MM.1S (cell line): ENCODE measurements around the gene NADK.

Source experiments
- DNase-seq: peaks from one replicate; pipeline ENCODE4 v3.0.0-alpha.2; 2015
- H2AFZ ChIP-seq: fragments of 300-600 bp; sonication (generic); 2 replicates; pipeline ENCODE4 v1.6.0; 2016; ENCODE audit warnings: antibody characterized with exemption, low read length
- H3F3A ChIP-seq: fragments of 300-600 bp; sonication (generic); 2 replicates; pipeline ENCODE4 v1.6.1; 2016; ENCODE audit warnings: mild to moderate bottlenecking, antibody characterized with exemption, low read length, moderate library complexity, mixed read lengths; ENCODE audit not compliant: insufficient read depth
- H3K27ac ChIP-seq: fragments of 300-600 bp; sonication (generic); 2 replicates; pipeline ENCODE4 v1.5.1; 2016; ENCODE audit warnings: mild to moderate bottlenecking, low read length
- H3K27me3 ChIP-seq: fragments of 300-600 bp; sonication (generic); replicated peaks from 2 replicates; pipeline ENCODE4 v1.6.0; 2016; ENCODE audit warnings: low read length; ENCODE audit not compliant: insufficient read depth
- H3K36me3 ChIP-seq: fragments of 300-600 bp; sonication (generic); replicated peaks from 2 replicates; pipeline ENCODE4 v1.6.1; 2016; ENCODE audit warnings: mild to moderate bottlenecking, low read length, mixed read lengths; ENCODE audit not compliant: insufficient read depth
- H3K4me1 ChIP-seq: fragments of 300-600 bp; sonication (generic); 2 replicates; pipeline ENCODE4 v1.6.1; 2016; ENCODE audit warnings: low read length, mixed read lengths
- H3K4me2 ChIP-seq: fragments of 300-600 bp; sonication (generic); 2 replicates; pipeline ENCODE4 v1.6.0; 2016; ENCODE audit warnings: low read depth, low read length
- H3K4me3 ChIP-seq: fragments of 300-600 bp; sonication (generic); 2 replicates; pipeline ENCODE4 v1.5.1; 2016; ENCODE audit warnings: low read length, mixed read lengths
- H3K79me2 ChIP-seq: fragments of 300-600 bp; sonication (generic); 2 replicates; pipeline ENCODE4 v1.6.1; 2016; ENCODE audit warnings: mixed run types, low read length, mixed read lengths
- H3K9ac ChIP-seq: fragments of 300-600 bp; sonication (generic); 2 replicates; pipeline ENCODE4 v1.6.1; 2016; ENCODE audit warnings: low read length, mixed read lengths
- H3K9me2 ChIP-seq: fragments of 300-600 bp; sonication (generic); replicated peaks from 2 replicates; pipeline ENCODE4 v1.6.1; 2016; ENCODE audit warnings: mild to moderate bottlenecking, low read length, mixed read lengths; ENCODE audit not compliant: insufficient read depth
- H3K9me3 ChIP-seq: fragments of 300-600 bp; sonication (generic); replicated peaks from 2 replicates; pipeline ENCODE4 v1.6.1; 2016; ENCODE audit warnings: mild to moderate bottlenecking, low read length, mixed read lengths; ENCODE audit not compliant: insufficient read depth
- H4K20me1 ChIP-seq: fragments of 300-600 bp; sonication (generic); 2 replicates; pipeline ENCODE4 v1.6.1; 2016; ENCODE audit warnings: mild to moderate bottlenecking, low read length, moderate library complexity, mixed read lengths; ENCODE audit not compliant: insufficient read depth
- CTCF ChIP-seq: fragments of 300-600 bp; sonication (generic); IDR thresholded peaks from 2 replicates; pipeline ENCODE4 v1.5.1; 2016; ENCODE audit warnings: antibody characterized with exemption, low read length, mixed read lengths
- EZH2 ChIP-seq: fragments of 300-600 bp; sonication (generic); optimal IDR thresholded peaks from 2 replicates; pipeline ENCODE3; 2017; ENCODE audit warnings: low read depth, mild to moderate bottlenecking, antibody characterized with exemption, low read length, mixed read lengths
- EZH2phosphoT487 ChIP-seq: fragments of 300-600 bp; sonication (generic); IDR thresholded peaks from 2 replicates; pipeline ENCODE4 v1.6.1; 2018; ENCODE audit warnings: antibody characterized with exemption, low read length

NADK gene

GRCh38 chr1:1797731-1798341 lies 19.6 kb upstream of the NADK start:
- Histone ChIP-seq H3K27ac (no peak overlapping the region), H3K36me3 (no peaks in the 10 kb centered on the region; the same call in 1 of the 2 replicates), H3K9me3 (no peaks in the 10 kb centered on the region), H3K4me2 (no peak overlapping the region), H3K9ac (no peak overlapping the region), H3K27me3 (no peaks in the 10 kb centered on the region), H3F3A (peaks cover 14% of the 10 kb centered on the region; the same call in 1 of the 2 replicates), H3K4me3 (no peak overlapping the region), H3K79me2 (peaks cover 68% of the 10 kb centered on the region), H4K20me1 (peaks cover 17% of the 10 kb centered on the region; the same call in 1 of the 2 replicates), H3K9me2 (no peaks in the 10 kb centered on the region), H3K4me1 (peaks cover 20% of the 10 kb centered on the region), H2AFZ (no peak overlapping the region)
- no peak for DNase-seq
- TF ChIP-seq CTCF (no peak), EZH2phosphoT487 (no peak), EZH2 (no peak)

GRCh38 chr1:1796466-1796865 lies 18.2 kb upstream of the NADK start:
- no peak overlapping the region for H2AFZ ChIP-seq
- peaks cover 17% of the 10 kb centered on the region; the same call in 1 of the 2 replicates for H4K20me1 ChIP-seq
- no peaks in the 10 kb centered on the region for H3K9me3 ChIP-seq
- H3K4me3 ChIP-seq = no peak overlapping the region
- peaks cover 14% of the 10 kb centered on the region; the same call in 1 of the 2 replicates for H3F3A ChIP-seq
- no peaks in the 10 kb centered on the region for H3K27me3 ChIP-seq
- H3K27ac ChIP-seq = no peak overlapping the region
- H3K9ac ChIP-seq = no peak overlapping the region
- DNase-seq = no peak
- H3K4me2 ChIP-seq = no peak overlapping the region
- H3K9me2 ChIP-seq = no peaks in the 10 kb centered on the region
- peaks cover 20% of the 10 kb centered on the region for H3K4me1 ChIP-seq
- peaks cover 60% of the 10 kb centered on the region for H3K79me2 ChIP-seq
- H3K36me3 ChIP-seq = no peaks in the 10 kb centered on the region
- TF ChIP-seq EZH2 (no peak), CTCF (peak; percentile 14)

- TF ChIP-seq EZH2 = no peak
- no peak for TF ChIP-seq EZH2phosphoT487
- no peak for TF ChIP-seq CTCF
- no peak overlapping the region for H3K4me2 ChIP-seq
- no peak overlapping the region for H3K9ac ChIP-seq
- H3K9me3 ChIP-seq = no peaks in the 10 kb centered on the region
- peaks cover 9% of the 10 kb centered on the region; the same call in 1 of the 2 replicates for H3F3A ChIP-seq
- H3K9me2 ChIP-seq = no peaks in the 10 kb centered on the region
- H3K27ac ChIP-seq = no peak overlapping the region
- no peak overlapping the region for H3K4me3 ChIP-seq
- H3K4me1 ChIP-seq = peaks cover 15% of the 10 kb centered on the region
- H3K36me3 ChIP-seq = no peaks in the 10 kb centered on the region; the same call in 1 of the 2 replicates
- no peaks in the 10 kb centered on the region for H3K27me3 ChIP-seq
- no peak overlapping the region for H2AFZ ChIP-seq
- no peak for DNase-seq
- H4K20me1 ChIP-seq = peaks cover 13% of the 10 kb centered on the region; the same call in 1 of the 2 replicates
- peaks cover 47% of the 10 kb centered on the region for H3K79me2 ChIP-seq
These were observed 16.7 kb upstream of the NADK start for GRCh38 chr1:1794999-1795398.
